ENCODE measurements around the gene FAM177A1. TPM values are rescaled to one million over a fixed set of nuclear protein-coding genes. Genes with fewer than 3 reads are reported as not detected.

FAM177A1 gene
- total and polyA plus RNA-seq, 2 donors from 2014 or later, result 66.4 to 114 TPM

GRCh38 chr14:35068238-35069012 is 22.4 kb downstream of the FAM177A1 start:
- Histone ChIP-seq H3K4me1 (ENCODE audit: control insufficient read depth in 2 of 3, insufficient read depth in 2 of 3, low read depth in 1 of 3, low read length in 3 of 3) (no peaks in the 10 kb centered on the region), H3K9ac (ENCODE audit: low read length in 3 of 3) (no peak overlapping the region), H3K4me3 (ENCODE audit: low read length in 3 of 3) (no peak overlapping the region), H3K9me3 (ENCODE audit: control insufficient read depth in 2 of 3, insufficient read depth in 1 of 3, low read length in 3 of 3) (no peaks in the 10 kb centered on the region), H3K27me3 (ENCODE audit: control insufficient read depth, insufficient read depth, low read length) (no peaks in the 10 kb centered on the region), H3K36me3 (ENCODE audit: control insufficient read depth in 2 of 3, insufficient read depth in 3 of 3, low read length in 3 of 3) (peaks cover 0 to 8% (median 2%) of the 10 kb centered on the region in 3 donors), H3K27ac (ENCODE audit: low read depth in 2 of 2, low read length in 2 of 2) (no peak overlapping the region)
- intact Hi-C loops (cut with DNase I), result no loop called here
- no peak for DNase-seq
- no peak for FAIRE-seq
- no peak for TF ChIP-seq CTCF (IDR thresholded peaks at IDR 0.05; ENCODE audit: borderline replicate concordance, extremely low read depth, insufficient read depth)

DNA sequence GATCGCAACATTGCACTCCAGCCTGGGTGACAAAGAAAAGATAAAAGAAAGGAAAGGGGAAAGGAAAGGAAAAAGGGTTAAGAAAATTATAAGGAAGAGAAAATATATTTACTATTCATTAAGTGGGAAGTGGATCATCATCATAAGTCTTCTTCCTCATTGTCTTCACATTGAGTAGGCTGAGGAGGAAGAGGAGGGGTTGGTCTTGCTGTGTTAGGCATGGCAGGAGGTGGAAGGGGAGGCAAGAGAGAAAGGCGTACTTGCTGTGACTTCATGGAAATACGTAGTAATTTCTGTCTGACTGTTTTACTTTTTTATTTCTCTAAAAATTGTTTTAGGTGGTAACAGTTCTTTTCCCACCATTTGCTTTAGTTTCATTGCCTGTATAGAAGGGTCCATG is 26.2 kb downstream of the FAM177A1 start:
- Histone ChIP-seq H3K36me3 (ENCODE audit: control insufficient read depth in 2 of 3, insufficient read depth in 3 of 3, low read length in 3 of 3) (peaks cover 0 to 18% (median 2%) of the 10 kb centered on the region in 3 donors), H3K4me1 (ENCODE audit: control insufficient read depth in 2 of 3, insufficient read depth in 2 of 3, low read depth in 1 of 3, low read length in 3 of 3) (no peaks in the 10 kb centered on the region), H3K27me3 (ENCODE audit: control insufficient read depth, insufficient read depth, low read length) (no peaks in the 10 kb centered on the region), H3K27ac (ENCODE audit: low read depth in 2 of 2, low read length in 2 of 2) (no peak overlapping the region), H3K9ac (ENCODE audit: low read length in 3 of 3) (no peak overlapping the region), H3K9me3 (ENCODE audit: control insufficient read depth in 2 of 3, insufficient read depth in 1 of 3, low read length in 3 of 3) (no peaks in the 10 kb centered on the region), H3K4me3 (ENCODE audit: low read length in 3 of 3) (no peak overlapping the region)
- no peak for FAIRE-seq
- DNase-seq, result no peak
- intact Hi-C loops (cut with DNase I), result no loop called here
- TF ChIP-seq CTCF (IDR thresholded peaks at IDR 0.05; ENCODE audit: borderline replicate concordance, extremely low read depth, insufficient read depth), result no peak

DNA sequence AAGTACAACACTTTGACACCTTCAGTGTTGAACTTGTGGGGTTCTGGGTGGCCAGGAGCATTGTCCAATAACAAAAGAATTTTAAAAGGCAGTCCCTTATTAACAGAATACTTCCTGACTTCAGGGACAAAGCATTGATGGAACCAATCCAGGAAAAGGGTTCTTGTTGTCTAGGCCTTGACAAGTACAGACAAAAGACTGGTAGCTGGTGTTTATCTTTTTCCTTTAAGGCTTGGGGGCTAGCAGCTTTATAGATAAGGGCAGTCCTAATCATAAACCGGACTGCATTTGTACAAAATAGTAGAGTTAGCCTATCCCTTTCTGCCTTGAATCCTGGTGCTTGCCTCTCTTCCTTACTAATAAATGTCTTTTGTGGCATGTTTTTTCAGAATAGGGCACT is 27.4 kb downstream of the FAM177A1 start:
- Histone ChIP-seq H3K4me3 (ENCODE audit: low read length in 3 of 3) (no peak overlapping the region), H3K27ac (ENCODE audit: low read depth in 2 of 2, low read length in 2 of 2) (no peak overlapping the region), H3K4me1 (ENCODE audit: control insufficient read depth in 2 of 3, insufficient read depth in 2 of 3, low read depth in 1 of 3, low read length in 3 of 3) (no peaks in the 10 kb centered on the region), H3K27me3 (ENCODE audit: control insufficient read depth, insufficient read depth, low read length) (no peaks in the 10 kb centered on the region), H3K36me3 (ENCODE audit: control insufficient read depth in 2 of 3, insufficient read depth in 3 of 3, low read length in 3 of 3) (peaks cover 0 to 18% (median 0%) of the 10 kb centered on the region in 3 donors), H3K9ac (ENCODE audit: low read length in 3 of 3) (no peak overlapping the region), H3K9me3 (ENCODE audit: control insufficient read depth in 2 of 3, insufficient read depth in 1 of 3, low read length in 3 of 3) (no peaks in the 10 kb centered on the region)
- intact Hi-C loops (cut with DNase I), result no loop called here
- DNase-seq, result no peak
- no peak for TF ChIP-seq CTCF (IDR thresholded peaks at IDR 0.05; ENCODE audit: borderline replicate concordance, extremely low read depth, insufficient read depth)
- no peak for FAIRE-seq
